Upper lobe of right lung (tissue), 1 donor: ENCODE measurements around the gene PDE3A. TPM values are rescaled to one million over a fixed set of nuclear protein-coding genes. Genes with fewer than 3 reads are reported as not detected.
A peak's percentile ranks its signal among the peaks of the same experiment; 100 is the strongest.

Experiments used
- ATAC-seq: fragments of 200-7000 bp; cut with Tn5 transposase; one replicate; pipeline ENCODE4 v1.9.1; 2020; ENCODE audit warnings: mild to moderate bottlenecking, moderate library complexity
- DNase-seq: peaks from one replicate; pipeline ENCODE4 v3.0.0-alpha.2; 2020
- H3K27ac ChIP-seq: fragments of 200-600 bp; one replicate; pipeline ENCODE4 v1.8.0; 2022
- H3K27me3 ChIP-seq: fragments of 200-600 bp; one replicate; pipeline ENCODE4 v1.8.0; 2022; ENCODE audit warnings: mild to moderate bottlenecking
- H3K36me3 ChIP-seq: fragments of 200-600 bp; one replicate; pipeline ENCODE4 v1.8.0; 2022
- H3K4me1 ChIP-seq: fragments of 200-600 bp; one replicate; pipeline ENCODE4 v1.8.0; 2022
- H3K4me3 ChIP-seq: fragments of 200-600 bp; one replicate; pipeline ENCODE4 v1.8.0; 2022; ENCODE audit warnings: mild to moderate bottlenecking
- H3K9me3 ChIP-seq: fragments of 200-600 bp; one replicate; pipeline ENCODE4 v1.8.0; 2022
- intact Hi-C: fragments of 100-400 bp; cut with DNase I; formaldehyde crosslinking; loops from one replicate; pipeline ENCODE4 v1.11.0; 2022
- total RNA-seq: library from RNA; stranded (reverse); fragmentation: NEBNext Ultra II Directional; extraction: Animal tissue kit (Norgen Biotek cat#: 25700); gene quantifications from one replicate; pipeline ENCODE4 v1.2.1, GENCODE V29; 2021
- TF ChIP-seq, protein P1 (sequence below): fragments of 200-600 bp; IDR thresholded peaks from one replicate; pipeline ENCODE4 v1.8.0; 2022; ENCODE audit warnings: antibody characterized with exemption
- donor health status: DM: no; HTN: yes; CAD: no; lungs with severe emphysema.

Gene PDE3A
- total RNA-seq, 1 donor from 2014 or later = 8.4 TPM

DNA sequence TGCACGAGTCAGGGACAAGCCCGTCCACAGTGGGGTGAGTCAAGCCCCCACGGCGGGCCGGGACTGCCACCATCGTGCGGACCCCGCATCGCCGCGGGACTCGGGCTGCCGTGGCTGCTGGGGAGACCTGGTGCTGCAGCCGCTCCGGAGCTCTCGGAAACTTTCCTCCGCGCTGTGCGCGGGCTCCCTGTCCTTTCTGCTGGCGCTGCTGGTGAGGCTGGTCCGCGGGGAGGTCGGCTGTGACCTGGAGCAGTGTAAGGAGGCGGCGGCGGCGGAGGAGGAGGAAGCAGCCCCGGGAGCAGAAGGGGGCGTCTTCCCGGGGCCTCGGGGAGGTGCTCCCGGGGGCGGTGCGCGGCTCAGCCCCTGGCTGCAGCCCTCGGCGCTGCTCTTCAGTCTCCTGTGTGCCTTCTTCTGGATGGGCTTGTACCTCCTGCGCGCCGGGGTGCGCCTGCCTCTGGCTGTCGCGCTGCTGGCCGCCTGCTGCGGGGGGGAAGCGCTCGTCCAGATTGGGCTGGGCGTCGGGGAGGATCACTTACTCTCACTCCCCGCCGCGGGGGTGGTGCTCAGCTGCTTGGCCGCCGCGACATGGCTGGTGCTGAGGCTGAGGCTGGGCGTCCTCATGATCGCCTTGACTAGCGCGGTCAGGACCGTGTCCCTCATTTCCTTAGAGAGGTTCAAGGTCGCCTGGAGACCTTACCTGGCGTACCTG lies 1.1 kb downstream of the PDE3A start:
- peaks cover 23% of the 10 kb centered on the region for H3K27me3 ChIP-seq
- intact Hi-C loops = no loop called here
- no peaks in the 10 kb centered on the region for H3K36me3 ChIP-seq
- DNase-seq = peak; percentile 72
- H3K4me3 ChIP-seq = peak overlapping the region; percentile 60
- H3K9me3 ChIP-seq = no peaks in the 10 kb centered on the region
- TF ChIP-seq, protein P1, sequence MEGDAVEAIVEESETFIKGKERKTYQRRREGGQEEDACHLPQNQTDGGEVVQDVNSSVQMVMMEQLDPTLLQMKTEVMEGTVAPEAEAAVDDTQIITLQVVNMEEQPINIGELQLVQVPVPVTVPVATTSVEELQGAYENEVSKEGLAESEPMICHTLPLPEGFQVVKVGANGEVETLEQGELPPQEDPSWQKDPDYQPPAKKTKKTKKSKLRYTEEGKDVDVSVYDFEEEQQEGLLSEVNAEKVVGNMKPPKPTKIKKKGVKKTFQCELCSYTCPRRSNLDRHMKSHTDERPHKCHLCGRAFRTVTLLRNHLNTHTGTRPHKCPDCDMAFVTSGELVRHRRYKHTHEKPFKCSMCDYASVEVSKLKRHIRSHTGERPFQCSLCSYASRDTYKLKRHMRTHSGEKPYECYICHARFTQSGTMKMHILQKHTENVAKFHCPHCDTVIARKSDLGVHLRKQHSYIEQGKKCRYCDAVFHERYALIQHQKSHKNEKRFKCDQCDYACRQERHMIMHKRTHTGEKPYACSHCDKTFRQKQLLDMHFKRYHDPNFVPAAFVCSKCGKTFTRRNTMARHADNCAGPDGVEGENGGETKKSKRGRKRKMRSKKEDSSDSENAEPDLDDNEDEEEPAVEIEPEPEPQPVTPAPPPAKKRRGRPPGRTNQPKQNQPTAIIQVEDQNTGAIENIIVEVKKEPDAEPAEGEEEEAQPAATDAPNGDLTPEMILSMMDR = no peak
- peak; percentile 79 for ATAC-seq
- peaks cover 17% of the 10 kb centered on the region for H3K4me1 ChIP-seq
- peak overlapping the region; percentile 80 for H3K27ac ChIP-seq

DNA sequence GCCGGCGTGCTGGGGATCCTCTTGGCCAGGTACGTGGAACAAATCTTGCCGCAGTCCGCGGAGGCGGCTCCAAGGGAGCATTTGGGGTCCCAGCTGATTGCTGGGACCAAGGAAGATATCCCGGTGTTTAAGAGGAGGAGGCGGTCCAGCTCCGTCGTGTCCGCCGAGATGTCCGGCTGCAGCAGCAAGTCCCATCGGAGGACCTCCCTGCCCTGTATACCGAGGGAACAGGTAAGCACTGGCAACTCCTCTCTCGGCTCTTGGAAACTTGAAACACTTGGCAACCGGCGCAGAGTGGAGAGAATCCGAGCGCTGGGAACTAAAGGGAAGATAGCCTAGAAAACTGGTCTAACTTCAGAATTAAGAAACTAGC lies 1.7 kb downstream of the PDE3A start:
- intact Hi-C loops = no loop called here
- TF ChIP-seq, protein P1 = no peak
- H3K4me1 ChIP-seq = peaks cover 17% of the 10 kb centered on the region
- no peaks in the 10 kb centered on the region for H3K36me3 ChIP-seq
- peak; percentile 5 for ATAC-seq
- H3K4me3 ChIP-seq = peak overlapping the region; percentile 60
- H3K27ac ChIP-seq = no peak overlapping the region
- H3K9me3 ChIP-seq = no peaks in the 10 kb centered on the region
- peak; percentile 55 for DNase-seq
- H3K27me3 ChIP-seq = peaks cover 23% of the 10 kb centered on the region

DNA sequence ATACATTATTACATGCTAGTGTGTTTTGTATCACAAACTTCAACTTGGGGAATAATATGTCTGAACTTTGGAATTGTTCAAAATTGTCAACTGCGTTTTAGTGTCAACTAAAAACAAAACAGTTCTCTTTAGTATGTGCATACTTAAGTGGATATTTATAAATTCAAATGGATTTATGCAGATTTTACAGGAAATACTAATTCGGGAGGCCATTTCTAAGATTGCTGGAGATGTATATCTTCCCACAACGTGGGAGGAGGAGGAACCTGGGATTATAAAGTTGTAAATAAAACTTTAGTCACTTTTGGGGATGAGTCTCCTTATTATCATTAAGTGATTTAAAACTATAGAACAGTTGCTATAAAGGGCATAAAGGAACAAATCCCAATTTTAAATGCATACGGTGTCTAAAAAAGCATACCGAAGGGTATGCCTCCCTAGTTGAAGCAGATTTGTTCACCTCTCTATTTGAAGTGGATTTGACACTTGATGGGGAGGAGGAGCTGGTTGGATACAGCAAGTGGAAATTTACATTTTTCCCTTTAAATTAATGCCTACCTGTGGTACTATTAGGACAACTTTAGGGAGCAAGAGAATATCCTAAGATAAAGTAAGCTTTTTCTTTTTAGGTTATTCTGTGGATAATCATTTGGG lies 2.7 kb downstream of the PDE3A start:
- Histone ChIP-seq H3K4me1 (peaks cover 17% of the 10 kb centered on the region), H3K27me3 (peaks cover 23% of the 10 kb centered on the region), H3K27ac (no peak overlapping the region), H3K9me3 (no peaks in the 10 kb centered on the region), H3K36me3 (no peaks in the 10 kb centered on the region), H3K4me3 (peak overlapping the region; percentile 60)
- no peak for ATAC-seq
- TF ChIP-seq, protein P1 = no peak
- intact Hi-C loops = no loop called here
- no peak for DNase-seq

DNA sequence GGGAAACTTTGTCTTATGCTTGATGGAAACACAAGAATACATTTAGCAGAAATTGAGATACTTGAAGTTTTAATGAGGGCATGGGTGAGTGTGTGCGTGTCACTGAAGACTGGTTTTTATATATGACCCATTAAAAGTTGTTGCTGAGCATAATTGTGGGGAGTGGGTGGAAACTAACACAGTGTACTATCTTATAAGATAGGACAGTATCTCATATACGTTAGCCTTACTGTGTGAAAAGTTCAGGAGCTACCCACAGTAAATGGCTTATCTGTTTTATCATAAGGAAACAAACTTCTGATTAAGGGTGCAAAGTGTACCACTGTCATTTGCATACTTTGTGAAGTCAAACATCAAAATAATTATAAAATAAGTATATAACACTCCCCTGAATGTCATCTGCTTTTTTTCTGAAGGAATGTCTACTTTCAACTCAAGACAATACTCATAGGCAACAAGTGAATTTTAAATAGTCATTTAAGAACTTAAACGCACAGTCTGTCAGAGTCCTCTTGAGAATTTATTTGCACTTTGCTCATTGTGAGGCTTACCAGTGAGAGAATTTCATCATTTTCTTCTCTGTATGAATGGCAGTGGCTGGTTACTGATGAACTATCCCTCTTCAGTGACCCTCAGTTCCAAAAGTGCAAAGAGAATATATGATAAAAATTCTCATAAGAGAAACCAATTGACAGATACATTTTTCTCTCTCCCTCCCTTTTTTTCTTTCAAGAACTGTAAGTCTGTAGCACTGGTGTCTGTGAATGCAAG lies 4.2 kb downstream of the PDE3A start:
- no peak overlapping the region for H3K27ac ChIP-seq
- ATAC-seq (no peak), DNase-seq (no peak)
- peak overlapping the region; percentile 60 for H3K4me3 ChIP-seq
- H3K9me3 ChIP-seq = no peaks in the 10 kb centered on the region
- H3K4me1 ChIP-seq = peaks cover 15% of the 10 kb centered on the region
- TF ChIP-seq, protein P1 = no peak
- no peaks in the 10 kb centered on the region for H3K36me3 ChIP-seq
- H3K27me3 ChIP-seq = peaks cover 23% of the 10 kb centered on the region
- intact Hi-C loops = no loop called here

DNA sequence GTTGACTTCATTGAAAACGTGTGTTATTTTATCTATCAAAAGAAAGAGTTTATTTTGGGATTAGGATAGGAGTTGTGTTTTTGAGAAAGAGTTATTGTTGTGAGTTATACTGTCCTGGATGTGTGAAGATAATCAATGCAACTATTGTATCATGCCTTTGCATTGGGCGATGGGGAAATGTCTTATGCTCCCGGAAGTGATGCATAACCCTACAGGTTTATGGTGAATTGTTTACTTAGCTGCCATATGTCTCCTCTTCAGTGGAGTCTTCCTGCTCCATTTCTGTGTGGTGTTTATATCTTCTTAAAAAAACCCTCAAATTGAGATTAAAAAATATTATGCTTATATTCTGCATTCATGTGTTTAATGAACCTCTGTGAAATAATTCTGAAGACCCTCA lies 6.5 kb downstream of the PDE3A start:
- TF ChIP-seq, protein P1 = no peak
- ATAC-seq (no peak), DNase-seq (no peak)
- H3K27ac ChIP-seq = no peak overlapping the region
- intact Hi-C loops = no loop called here
- no peaks in the 10 kb centered on the region for H3K36me3 ChIP-seq
- H3K4me1 ChIP-seq = peaks cover 4% of the 10 kb centered on the region
- peaks cover 16% of the 10 kb centered on the region for H3K27me3 ChIP-seq
- no peaks in the 10 kb centered on the region for H3K9me3 ChIP-seq
- no peak overlapping the region for H3K4me3 ChIP-seq
